ENCODE results near the gene NAA35.

GRCh38 chr9:85960688-85961093 lies 19.7 kb downstream of the NAA35 start:
- TF ChIP-seq CTCF (IDR thresholded peaks at IDR 0.05) (no peak), POLR2A (IDR thresholded peaks at IDR 0.05) (no peak)

Data from vagina (tissue), 2 donors.